Measurements from ENCODE around the gene KLF6.

DNA sequence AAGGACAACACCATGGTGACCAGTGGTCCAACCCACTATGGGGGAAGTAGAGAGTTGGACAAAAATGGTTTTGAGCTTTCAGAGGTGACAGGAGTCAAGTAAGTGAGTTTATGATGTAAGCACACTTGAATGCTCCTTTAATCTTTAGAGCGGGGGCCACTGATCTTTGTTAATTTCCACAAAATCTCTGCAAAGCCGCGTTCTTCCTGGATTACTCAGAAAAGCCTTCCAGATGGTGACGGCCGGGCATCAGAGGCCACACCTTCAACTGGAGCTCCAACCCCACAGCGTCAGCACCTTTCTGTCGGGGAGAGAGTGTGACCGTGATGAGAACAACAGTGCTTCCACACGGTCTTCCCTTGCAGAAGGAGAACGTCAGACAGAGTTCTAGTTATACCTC lies 35.2 kb upstream of the KLF6 start:
- TF ChIP-seq, protein P1, sequence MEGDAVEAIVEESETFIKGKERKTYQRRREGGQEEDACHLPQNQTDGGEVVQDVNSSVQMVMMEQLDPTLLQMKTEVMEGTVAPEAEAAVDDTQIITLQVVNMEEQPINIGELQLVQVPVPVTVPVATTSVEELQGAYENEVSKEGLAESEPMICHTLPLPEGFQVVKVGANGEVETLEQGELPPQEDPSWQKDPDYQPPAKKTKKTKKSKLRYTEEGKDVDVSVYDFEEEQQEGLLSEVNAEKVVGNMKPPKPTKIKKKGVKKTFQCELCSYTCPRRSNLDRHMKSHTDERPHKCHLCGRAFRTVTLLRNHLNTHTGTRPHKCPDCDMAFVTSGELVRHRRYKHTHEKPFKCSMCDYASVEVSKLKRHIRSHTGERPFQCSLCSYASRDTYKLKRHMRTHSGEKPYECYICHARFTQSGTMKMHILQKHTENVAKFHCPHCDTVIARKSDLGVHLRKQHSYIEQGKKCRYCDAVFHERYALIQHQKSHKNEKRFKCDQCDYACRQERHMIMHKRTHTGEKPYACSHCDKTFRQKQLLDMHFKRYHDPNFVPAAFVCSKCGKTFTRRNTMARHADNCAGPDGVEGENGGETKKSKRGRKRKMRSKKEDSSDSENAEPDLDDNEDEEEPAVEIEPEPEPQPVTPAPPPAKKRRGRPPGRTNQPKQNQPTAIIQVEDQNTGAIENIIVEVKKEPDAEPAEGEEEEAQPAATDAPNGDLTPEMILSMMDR (conservative IDR thresholded peaks at IDR 0.05 in 1 of 2, IDR thresholded peaks at IDR 0.05 in 1 of 2; ENCODE audit: extremely low read depth in 1 of 2, insufficient read depth in 1 of 2, low read depth in 1 of 2, low read length in 2 of 2): no peak
- no peak for TF ChIP-seq EZH2 (IDR thresholded peaks at IDR 0.05; ENCODE audit: borderline replicate concordance, low read length)
